ENCODE measurements around the gene DLEC1.
A peak's percentile ranks its signal among the peaks of the same experiment; 100 is the strongest.

The DLEC1 gene

GRCh38 chr3:37993820-37994638 is 45.0 kb upstream of the DLEC1 start:
- H3K27ac ChIP-seq (ENCODE audit: insufficient read depth, low read depth, low read length, poor library complexity, severe bottlenecking), result no peak overlapping the region
- WGBS, 2 experiments, result 36 to 43% methylated on average over 49 of the region's 49 CpGs

GRCh38 chr3:37994639-37994972 is 44.4 kb upstream of the DLEC1 start:
- WGBS, 2 experiments, result 71 to 73% methylated on average over 1 of the region's 2 CpGs

More at GRCh38 chr3:37993820-37994638, 45.0 kb upstream of the DLEC1 start:
- H3K27me3 ChIP-seq (ENCODE audit: control insufficient read depth, insufficient read depth, low read length, poor library complexity, severe bottlenecking), result peaks cover 13% of the 10 kb centered on the region
- no peaks in the 10 kb centered on the region for H3K9me3 ChIP-seq (ENCODE audit: control insufficient read depth, low read length)
- no peaks in the 10 kb centered on the region for H3K36me3 ChIP-seq (ENCODE audit: control insufficient read depth, insufficient read depth, low read length)
- no peaks in the 10 kb centered on the region for H3K4me1 ChIP-seq (ENCODE audit: control insufficient read depth, insufficient read depth, low read length)
- H3K4me3 ChIP-seq (ENCODE audit: insufficient read depth, low read depth, low read length), result peak overlapping the region; percentile 42

GRCh38 chr3:37995652-37996641 is 43.1 kb upstream of the DLEC1 start:
- Histone ChIP-seq H3K27me3 (ENCODE audit: control insufficient read depth, insufficient read depth, low read length, poor library complexity, severe bottlenecking) (peaks cover 13% of the 10 kb centered on the region), H3K4me1 (ENCODE audit: control insufficient read depth, insufficient read depth, low read length) (no peaks in the 10 kb centered on the region), H3K9me3 (ENCODE audit: control insufficient read depth, low read length) (no peaks in the 10 kb centered on the region), H3K36me3 (ENCODE audit: control insufficient read depth, insufficient read depth, low read length) (no peaks in the 10 kb centered on the region), H3K4me3 (ENCODE audit: insufficient read depth, low read depth, low read length) (no peak overlapping the region), H3K27ac (ENCODE audit: insufficient read depth, low read depth, low read length, poor library complexity, severe bottlenecking) (no peak overlapping the region)
- WGBS, 2 experiments, result 92 to 93% methylated on average over 10 of the region's 10 CpGs

More at GRCh38 chr3:37994639-37994972, 44.4 kb upstream of the DLEC1 start:
- Histone ChIP-seq H3K36me3 (ENCODE audit: control insufficient read depth, insufficient read depth, low read length) (no peaks in the 10 kb centered on the region), H3K4me1 (ENCODE audit: control insufficient read depth, insufficient read depth, low read length) (no peaks in the 10 kb centered on the region), H3K9me3 (ENCODE audit: control insufficient read depth, low read length) (no peaks in the 10 kb centered on the region), H3K27ac (ENCODE audit: insufficient read depth, low read depth, low read length, poor library complexity, severe bottlenecking) (no peak overlapping the region), H3K27me3 (ENCODE audit: control insufficient read depth, insufficient read depth, low read length, poor library complexity, severe bottlenecking) (peaks cover 13% of the 10 kb centered on the region), H3K4me3 (ENCODE audit: insufficient read depth, low read depth, low read length) (peak overlapping the region; percentile 42)

- Histone ChIP-seq H3K4me3 (ENCODE audit: insufficient read depth, low read depth, low read length) (no peak overlapping the region), H3K36me3 (ENCODE audit: control insufficient read depth, insufficient read depth, low read length) (no peaks in the 10 kb centered on the region), H3K27ac (ENCODE audit: insufficient read depth, low read depth, low read length, poor library complexity, severe bottlenecking) (no peak overlapping the region), H3K27me3 (ENCODE audit: control insufficient read depth, insufficient read depth, low read length, poor library complexity, severe bottlenecking) (peaks cover 13% of the 10 kb centered on the region), H3K9me3 (ENCODE audit: control insufficient read depth, low read length) (no peaks in the 10 kb centered on the region), H3K4me1 (ENCODE audit: control insufficient read depth, insufficient read depth, low read length) (no peaks in the 10 kb centered on the region)
- WGBS, 2 experiments, result 51 to 52% methylated on average over 7 of the region's 7 CpGs
These were observed 42.2 kb upstream of the DLEC1 start for GRCh38 chr3:37996785-37997301.

GRCh38 chr3:37997342-37997741 is 41.7 kb upstream of the DLEC1 start:
- Histone ChIP-seq H3K27me3 (ENCODE audit: control insufficient read depth, insufficient read depth, low read length, poor library complexity, severe bottlenecking) (peaks cover 13% of the 10 kb centered on the region), H3K4me3 (ENCODE audit: insufficient read depth, low read depth, low read length) (no peak overlapping the region), H3K4me1 (ENCODE audit: control insufficient read depth, insufficient read depth, low read length) (no peaks in the 10 kb centered on the region), H3K27ac (ENCODE audit: insufficient read depth, low read depth, low read length, poor library complexity, severe bottlenecking) (no peak overlapping the region), H3K9me3 (ENCODE audit: control insufficient read depth, low read length) (no peaks in the 10 kb centered on the region), H3K36me3 (ENCODE audit: control insufficient read depth, insufficient read depth, low read length) (no peaks in the 10 kb centered on the region)
- 96 to 97% methylated on average over 10 of the region's 10 CpGs for WGBS, 2 experiments

GRCh38 chr3:37997791-37998370 is 41.1 kb upstream of the DLEC1 start:
- H3K4me1 ChIP-seq (ENCODE audit: control insufficient read depth, insufficient read depth, low read length), result no peaks in the 10 kb centered on the region
- WGBS, 2 experiments, result 87 to 88% methylated on average over 6 of the region's 6 CpGs
- no peaks in the 10 kb centered on the region for H3K36me3 ChIP-seq (ENCODE audit: control insufficient read depth, insufficient read depth, low read length)
- no peak overlapping the region for H3K27ac ChIP-seq (ENCODE audit: insufficient read depth, low read depth, low read length, poor library complexity, severe bottlenecking)
- no peak overlapping the region for H3K4me3 ChIP-seq (ENCODE audit: insufficient read depth, low read depth, low read length)
- peaks cover 13% of the 10 kb centered on the region for H3K27me3 ChIP-seq (ENCODE audit: control insufficient read depth, insufficient read depth, low read length, poor library complexity, severe bottlenecking)
- no peaks in the 10 kb centered on the region for H3K9me3 ChIP-seq (ENCODE audit: control insufficient read depth, low read length)

GRCh38 chr3:37999836-38000235 is 39.2 kb upstream of the DLEC1 start:
- no peaks in the 10 kb centered on the region for H3K36me3 ChIP-seq (ENCODE audit: control insufficient read depth, insufficient read depth, low read length)
- H3K4me3 ChIP-seq (ENCODE audit: insufficient read depth, low read depth, low read length), result no peak overlapping the region
- H3K27me3 ChIP-seq (ENCODE audit: control insufficient read depth, insufficient read depth, low read length, poor library complexity, severe bottlenecking), result peaks cover 9% of the 10 kb centered on the region
- 87 to 88% methylated on average over 6 of the region's 6 CpGs for WGBS, 2 experiments
- H3K9me3 ChIP-seq (ENCODE audit: control insufficient read depth, low read length), result no peaks in the 10 kb centered on the region
- H3K4me1 ChIP-seq (ENCODE audit: control insufficient read depth, insufficient read depth, low read length), result no peaks in the 10 kb centered on the region
- H3K27ac ChIP-seq (ENCODE audit: insufficient read depth, low read depth, low read length, poor library complexity, severe bottlenecking), result no peak overlapping the region

- no peaks in the 10 kb centered on the region for H3K4me1 ChIP-seq (ENCODE audit: control insufficient read depth, insufficient read depth, low read length)
- H3K27ac ChIP-seq (ENCODE audit: insufficient read depth, low read depth, low read length, poor library complexity, severe bottlenecking), result no peak overlapping the region
- H3K36me3 ChIP-seq (ENCODE audit: control insufficient read depth, insufficient read depth, low read length), result no peaks in the 10 kb centered on the region
- H3K27me3 ChIP-seq (ENCODE audit: control insufficient read depth, insufficient read depth, low read length, poor library complexity, severe bottlenecking), result peaks cover 9% of the 10 kb centered on the region
- no peak overlapping the region for H3K4me3 ChIP-seq (ENCODE audit: insufficient read depth, low read depth, low read length)
- 92% methylated on average over 6 of the region's 6 CpGs for WGBS, 2 experiments
- H3K9me3 ChIP-seq (ENCODE audit: control insufficient read depth, low read length), result no peaks in the 10 kb centered on the region
These were observed 38.6 kb upstream of the DLEC1 start for GRCh38 chr3:38000242-38000916.

- no peaks in the 10 kb centered on the region for H3K4me1 ChIP-seq (ENCODE audit: control insufficient read depth, insufficient read depth, low read length)
- no peak overlapping the region for H3K27ac ChIP-seq (ENCODE audit: insufficient read depth, low read depth, low read length, poor library complexity, severe bottlenecking)
- H3K4me3 ChIP-seq (ENCODE audit: insufficient read depth, low read depth, low read length), result no peak overlapping the region
- H3K36me3 ChIP-seq (ENCODE audit: control insufficient read depth, insufficient read depth, low read length), result no peaks in the 10 kb centered on the region
- H3K9me3 ChIP-seq (ENCODE audit: control insufficient read depth, low read length), result no peaks in the 10 kb centered on the region
- peaks cover 9% of the 10 kb centered on the region for H3K27me3 ChIP-seq (ENCODE audit: control insufficient read depth, insufficient read depth, low read length, poor library complexity, severe bottlenecking)
- 90 to 91% methylated on average over 6 of the region's 6 CpGs for WGBS, 2 experiments
These were observed 38.0 kb upstream of the DLEC1 start for GRCh38 chr3:38000965-38001455.

Measured in ectodermal cell (in vitro differentiated cells).